Lower leg skin (tissue), 3 donors: ENCODE data around the gene PRPF18.

Experiments used
- POLR2A ChIP-seq, 2 donors: fragments of 450-650 bp; IDR thresholded peaks; one replicate each; pipeline ENCODE4 v1.6.1; 2016 to 2017; ENCODE audit warnings: antibody characterized with exemption in 2 of 2, mild to moderate bottlenecking in 1 of 2, moderate library complexity in 1 of 2
- TF ChIP-seq, protein P1 (sequence below), 3 donors: fragments of 450-650 bp; IDR thresholded peaks; one replicate each; pipeline ENCODE4 v1.5.1; 2016; ENCODE audit warnings: antibody characterized with exemption in 3 of 3, mild to moderate bottlenecking in 3 of 3, moderate library complexity in 2 of 3

DNA sequence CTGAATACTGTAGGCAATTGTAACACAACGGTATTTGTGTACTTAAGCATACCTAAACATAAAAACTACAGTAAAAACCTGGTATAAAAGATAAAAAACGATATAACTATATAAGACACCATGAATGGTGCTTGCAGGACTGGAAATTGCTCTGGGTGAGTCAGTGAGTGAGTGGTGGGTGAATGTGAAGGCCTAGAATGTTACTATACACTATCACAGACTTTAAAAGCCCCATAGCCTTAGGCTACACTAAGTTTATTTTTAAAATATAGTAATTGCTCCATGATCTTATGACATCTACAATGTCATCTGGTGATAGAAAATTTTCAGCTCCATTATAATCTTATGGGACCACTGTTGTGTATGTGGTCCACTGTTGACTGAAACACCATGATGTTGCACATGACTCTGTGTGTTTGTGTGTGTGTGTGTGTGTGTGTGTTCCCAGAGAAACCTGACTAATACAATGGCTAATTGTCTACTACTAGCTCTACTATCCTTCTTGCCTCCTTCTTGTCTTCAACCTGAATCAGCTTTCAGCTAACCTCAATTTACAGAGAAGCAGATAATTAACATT lies 27.6 kb upstream of the PRPF18 start:
- TF ChIP-seq POLR2A (IDR thresholded peaks at IDR 0.05): no peak
- TF ChIP-seq, protein P1, sequence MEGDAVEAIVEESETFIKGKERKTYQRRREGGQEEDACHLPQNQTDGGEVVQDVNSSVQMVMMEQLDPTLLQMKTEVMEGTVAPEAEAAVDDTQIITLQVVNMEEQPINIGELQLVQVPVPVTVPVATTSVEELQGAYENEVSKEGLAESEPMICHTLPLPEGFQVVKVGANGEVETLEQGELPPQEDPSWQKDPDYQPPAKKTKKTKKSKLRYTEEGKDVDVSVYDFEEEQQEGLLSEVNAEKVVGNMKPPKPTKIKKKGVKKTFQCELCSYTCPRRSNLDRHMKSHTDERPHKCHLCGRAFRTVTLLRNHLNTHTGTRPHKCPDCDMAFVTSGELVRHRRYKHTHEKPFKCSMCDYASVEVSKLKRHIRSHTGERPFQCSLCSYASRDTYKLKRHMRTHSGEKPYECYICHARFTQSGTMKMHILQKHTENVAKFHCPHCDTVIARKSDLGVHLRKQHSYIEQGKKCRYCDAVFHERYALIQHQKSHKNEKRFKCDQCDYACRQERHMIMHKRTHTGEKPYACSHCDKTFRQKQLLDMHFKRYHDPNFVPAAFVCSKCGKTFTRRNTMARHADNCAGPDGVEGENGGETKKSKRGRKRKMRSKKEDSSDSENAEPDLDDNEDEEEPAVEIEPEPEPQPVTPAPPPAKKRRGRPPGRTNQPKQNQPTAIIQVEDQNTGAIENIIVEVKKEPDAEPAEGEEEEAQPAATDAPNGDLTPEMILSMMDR (IDR thresholded peaks at IDR 0.05): no peak
